ENCODE measurements around the gene DRG2.
A peak's percentile ranks its signal among the peaks of the same experiment; 100 is the strongest.

DNA sequence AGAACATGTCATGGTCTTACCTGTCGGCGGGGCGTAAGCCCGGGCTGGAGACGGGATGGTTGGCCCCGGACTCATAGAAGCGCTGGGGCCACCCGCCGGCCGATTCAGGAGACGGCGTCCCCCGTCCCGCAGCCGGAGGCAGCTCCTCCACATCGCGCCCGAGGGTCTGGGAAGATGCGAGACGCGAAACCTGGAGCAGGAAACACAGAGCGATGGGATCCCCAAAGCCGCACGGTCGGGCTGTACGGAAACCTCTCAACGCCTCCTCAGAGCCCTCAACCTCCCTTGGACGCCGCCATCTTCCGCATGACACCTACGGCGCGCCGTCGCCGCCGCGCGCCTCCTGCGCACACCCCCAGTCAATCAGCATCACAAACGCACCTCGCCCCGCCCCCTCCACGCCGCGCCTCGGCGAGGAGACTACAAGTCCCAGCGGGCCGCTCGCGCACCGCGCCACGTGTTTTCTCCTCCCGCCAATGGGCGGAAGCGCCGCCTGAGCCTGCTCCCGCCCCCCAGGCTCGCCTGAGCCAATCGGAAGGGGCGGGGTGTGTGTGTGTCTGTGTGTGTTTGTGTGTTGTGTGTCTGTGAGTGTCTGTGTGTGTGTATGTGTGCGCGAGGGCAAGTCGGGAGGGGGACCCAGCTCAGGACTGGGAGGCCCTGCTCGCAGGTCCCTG, 48.8 kb upstream of the DRG2 start, which contains the start of the genes ATPAF2 and GID4:
- TF ChIP-seq POLR2A (IDR thresholded peaks at IDR 0.05) (peak in 2 of 3 donors; percentile 27 to 49), CTCF (IDR thresholded peaks at IDR 0.05 in 8 of 11, conservative IDR thresholded peaks at IDR 0.05 in 3 of 11) (peak in 2 of 11 experiments; percentile 29 to 37)

All from spleen (tissue), 7 donors.